T-helper 2 cell treated with Interferon-gamma antibody and Interleukin-4, amounts not matched to agents 5 μg/mL and 100 μg/mL, for 36 hours (primary cell): ENCODE data around the gene RELL1.

Experiments used
- DNase-seq: peaks from one replicate; pipeline ENCODE4 v3.0.0; 2021; ENCODE audit warnings: low spot score
- H3K27ac Mint-ChIP-seq: one replicate; pipeline ENCODE4 v1.8.0; 2021; ENCODE audit warnings: mild to moderate bottlenecking, mixed read lengths
- H3K27me3 Mint-ChIP-seq: one replicate; pipeline ENCODE4 v1.8.0; 2021; ENCODE audit warnings: low read depth, mixed read lengths
- H3K36me3 Mint-ChIP-seq: one replicate; pipeline ENCODE4 v1.8.0; 2021; ENCODE audit warnings: low read depth, mixed read lengths
- H3K4me1 Mint-ChIP-seq: one replicate; pipeline ENCODE4 v1.8.0; 2021; ENCODE audit warnings: low read depth, mixed read lengths
- H3K4me3 Mint-ChIP-seq: one replicate; pipeline ENCODE4 v1.8.0; 2022; ENCODE audit warnings: mild to moderate bottlenecking, moderate library complexity, mixed read lengths
- H3K9me3 Mint-ChIP-seq: one replicate; pipeline ENCODE4 v1.8.0; 2021; ENCODE audit warnings: mixed read lengths

The RELL1 gene

GRCh38 chr4:37686373-37687193 is at the start of gene RELL1:
Gene RELL1, minus strand, starts transcription at chr4:37686376. Its CDS starts 89 bp downstream, at chr4:37686287.
- Mint-ChIP-seq H3K4me3 (peak within 1 kb of the TSS; percentile 97), H3K9me3 (no peaks in the 10 kb centered on the region), H3K4me1 (peaks cover 32% of the 10 kb centered on the region), H3K36me3 (peaks cover 26% of the 10 kb centered on the region), H3K27ac (peak within 1 kb of the TSS; percentile 98), H3K27me3 (peaks cover 3% of the 10 kb centered on the region)
- peak; percentile 99 for DNase-seq

GRCh38 chr4:37735578-37735977 is 49.4 kb upstream of the RELL1 start:
- H3K27me3 Mint-ChIP-seq = peaks cover 6% of the 10 kb centered on the region
- no peak overlapping the region for H3K4me3 Mint-ChIP-seq
- no peak for DNase-seq
- H3K4me1 Mint-ChIP-seq = peaks cover 2% of the 10 kb centered on the region
- H3K27ac Mint-ChIP-seq = no peak overlapping the region
- no peaks in the 10 kb centered on the region for H3K9me3 Mint-ChIP-seq
- H3K36me3 Mint-ChIP-seq = no peaks in the 10 kb centered on the region

GRCh38 chr4:37734989-37735388 is 48.8 kb upstream of the RELL1 start:
- Mint-ChIP-seq H3K27ac (no peak overlapping the region), H3K27me3 (peaks cover 6% of the 10 kb centered on the region), H3K9me3 (no peaks in the 10 kb centered on the region), H3K4me1 (peaks cover 2% of the 10 kb centered on the region), H3K36me3 (no peaks in the 10 kb centered on the region), H3K4me3 (no peak overlapping the region)
- DNase-seq = no peak

GRCh38 chr4:37733240-37733867 is 47.2 kb upstream of the RELL1 start:
- peaks cover 3% of the 10 kb centered on the region for H3K27me3 Mint-ChIP-seq
- H3K4me1 Mint-ChIP-seq = peaks cover 2% of the 10 kb centered on the region
- no peak overlapping the region for H3K4me3 Mint-ChIP-seq
- no peaks in the 10 kb centered on the region for H3K36me3 Mint-ChIP-seq
- no peak overlapping the region for H3K27ac Mint-ChIP-seq
- no peak for DNase-seq
- no peaks in the 10 kb centered on the region for H3K9me3 Mint-ChIP-seq

- H3K27ac Mint-ChIP-seq = no peak overlapping the region
Observed at GRCh38 chr4:37732526-37733186, 46.5 kb upstream of the RELL1 start.

GRCh38 chr4:37729649-37730004 is 43.5 kb upstream of the RELL1 start:
- H3K4me3 Mint-ChIP-seq = no peak overlapping the region
- no peaks in the 10 kb centered on the region for H3K9me3 Mint-ChIP-seq
- no peaks in the 10 kb centered on the region for H3K27me3 Mint-ChIP-seq
- no peak overlapping the region for H3K27ac Mint-ChIP-seq
- no peak for DNase-seq
- H3K4me1 Mint-ChIP-seq = peaks cover 9% of the 10 kb centered on the region
- H3K36me3 Mint-ChIP-seq = no peaks in the 10 kb centered on the region

More at GRCh38 chr4:37732526-37733186, 46.5 kb upstream of the RELL1 start:
- Mint-ChIP-seq H3K9me3 (no peaks in the 10 kb centered on the region), H3K36me3 (no peaks in the 10 kb centered on the region), H3K27me3 (peaks cover 3% of the 10 kb centered on the region), H3K4me3 (no peak overlapping the region), H3K4me1 (peaks cover 7% of the 10 kb centered on the region)
- DNase-seq = no peak

GRCh38 chr4:37728064-37728463 is 41.9 kb upstream of the RELL1 start:
- H3K4me1 Mint-ChIP-seq = peaks cover 13% of the 10 kb centered on the region
- H3K27ac Mint-ChIP-seq = no peak overlapping the region
- H3K27me3 Mint-ChIP-seq = peaks cover 3% of the 10 kb centered on the region
- DNase-seq = no peak
- H3K9me3 Mint-ChIP-seq = no peaks in the 10 kb centered on the region
- H3K36me3 Mint-ChIP-seq = no peaks in the 10 kb centered on the region
- H3K4me3 Mint-ChIP-seq = no peak overlapping the region

- Mint-ChIP-seq H3K4me1 (peaks cover 15% of the 10 kb centered on the region), H3K9me3 (no peaks in the 10 kb centered on the region)
Observed at GRCh38 chr4:37727635-37728034, 41.5 kb upstream of the RELL1 start.

GRCh38 chr4:37726666-37727065 is 40.5 kb upstream of the RELL1 start:
- no peaks in the 10 kb centered on the region for H3K9me3 Mint-ChIP-seq
- H3K4me3 Mint-ChIP-seq = no peak overlapping the region
- no peak for DNase-seq
- peaks cover 24% of the 10 kb centered on the region for H3K4me1 Mint-ChIP-seq
- H3K27me3 Mint-ChIP-seq = peaks cover 3% of the 10 kb centered on the region
- H3K36me3 Mint-ChIP-seq = no peaks in the 10 kb centered on the region
- no peak overlapping the region for H3K27ac Mint-ChIP-seq

More at GRCh38 chr4:37727635-37728034, 41.5 kb upstream of the RELL1 start:
- Mint-ChIP-seq H3K4me3 (no peak overlapping the region), H3K36me3 (no peaks in the 10 kb centered on the region), H3K27me3 (peaks cover 3% of the 10 kb centered on the region), H3K27ac (no peak overlapping the region)
- no peak for DNase-seq

GRCh38 chr4:37725718-37726117 is 39.5 kb upstream of the RELL1 start:
- no peaks in the 10 kb centered on the region for H3K36me3 Mint-ChIP-seq
- no peak overlapping the region for H3K27ac Mint-ChIP-seq
- H3K9me3 Mint-ChIP-seq = no peaks in the 10 kb centered on the region
- peaks cover 3% of the 10 kb centered on the region for H3K27me3 Mint-ChIP-seq
- no peak for DNase-seq
- no peak overlapping the region for H3K4me3 Mint-ChIP-seq
- H3K4me1 Mint-ChIP-seq = peaks cover 27% of the 10 kb centered on the region

- Mint-ChIP-seq H3K36me3 (no peaks in the 10 kb centered on the region), H3K4me1 (peaks cover 32% of the 10 kb centered on the region), H3K4me3 (peak overlapping the region; percentile 16), H3K27me3 (peaks cover 7% of the 10 kb centered on the region), H3K27ac (peak overlapping the region; percentile 54), H3K9me3 (no peaks in the 10 kb centered on the region)
- no peak for DNase-seq
Observed at GRCh38 chr4:37723067-37723466, 36.9 kb upstream of the RELL1 start.

- Mint-ChIP-seq H3K27me3 (peaks cover 7% of the 10 kb centered on the region), H3K27ac (peak overlapping the region; percentile 54), H3K36me3 (no peaks in the 10 kb centered on the region), H3K4me1 (peaks cover 31% of the 10 kb centered on the region), H3K4me3 (peak overlapping the region; percentile 16), H3K9me3 (no peaks in the 10 kb centered on the region)
- peak; percentile 45 for DNase-seq
Observed at GRCh38 chr4:37721995-37722638, 35.9 kb upstream of the RELL1 start.

- no peak overlapping the region for H3K27ac Mint-ChIP-seq
- H3K9me3 Mint-ChIP-seq = no peaks in the 10 kb centered on the region
- no peaks in the 10 kb centered on the region for H3K36me3 Mint-ChIP-seq
- peaks cover 9% of the 10 kb centered on the region for H3K27me3 Mint-ChIP-seq
- no peak for DNase-seq
- H3K4me3 Mint-ChIP-seq = no peak overlapping the region
- H3K4me1 Mint-ChIP-seq = peaks cover 42% of the 10 kb centered on the region
Observed at GRCh38 chr4:37719021-37719420, 32.8 kb upstream of the RELL1 start.

- Mint-ChIP-seq H3K36me3 (no peaks in the 10 kb centered on the region), H3K27ac (no peak overlapping the region), H3K27me3 (peaks cover 17% of the 10 kb centered on the region), H3K9me3 (no peaks in the 10 kb centered on the region), H3K4me3 (no peak overlapping the region), H3K4me1 (peaks cover 33% of the 10 kb centered on the region)
- DNase-seq = no peak
Observed at GRCh38 chr4:37717576-37717975, 31.4 kb upstream of the RELL1 start.
